Measurements from ENCODE around the gene ZCCHC2. TPM values are rescaled to one million over a fixed set of nuclear protein-coding genes. Genes with fewer than 3 reads are reported as not detected.

The ZCCHC2 gene
- total and polyA plus RNA-seq, 2 of the 13 experiments (the other 11 are each of a cell fraction or from before 2014, with no cell fraction given) = 62.5 to 76.1 TPM

GRCh38 chr18:62522504-62523254, at the start of gene ZCCHC2 (continued):
- TF ChIP-seq ARID4A (CRISPR knock-in tag; IDR thresholded peaks at IDR 0.05; ENCODE audit: borderline replicate concordance) (peak; percentile 96), CEBPB (IDR thresholded peaks at IDR 0.05; ENCODE audit: borderline replicate concordance, low read depth, low read length) (no peak), CENPBD1 (CRISPR knock-in tag; IDR thresholded peaks at IDR 0.05; ENCODE audit: borderline replicate concordance, low read depth) (no peak), KDM4B (CRISPR knock-in tag; IDR thresholded peaks at IDR 0.05) (peak; percentile 95), ZNF597 (CRISPR knock-in tag; IDR thresholded peaks at IDR 0.05) (no peak), SRSF1 (optimal IDR thresholded peaks at IDR 0.05; ENCODE audit: low read depth, low read length) (peak; percentile 96), NKX3-1 (CRISPR knock-in tag; IDR thresholded peaks at IDR 0.05) (peak; percentile 16; the same call in 1 of the 2 replicates), ZXDC (CRISPR knock-in tag; IDR thresholded peaks at IDR 0.05) (peak; percentile 70; the same call in 1 of the 2 replicates), ZNF382 (CRISPR knock-in tag; IDR thresholded peaks at IDR 0.05; ENCODE audit: borderline replicate concordance) (no peak), GLMP (CRISPR knock-in tag; IDR thresholded peaks at IDR 0.05; ENCODE audit: borderline replicate concordance) (no peak), KAT8 (CRISPR knock-in tag; IDR thresholded peaks at IDR 0.05) (peak; percentile 83), ZNF720 (CRISPR knock-in tag; IDR thresholded peaks at IDR 0.05) (no peak), ZNF639 (CRISPR knock-in tag; conservative IDR thresholded peaks at IDR 0.05) (peak; percentile 99), ZNF766 (CRISPR knock-in tag; IDR thresholded peaks at IDR 0.05; ENCODE audit: borderline replicate concordance) (no peak)
